ENCODE data around the gene ZNF281.

DNA sequence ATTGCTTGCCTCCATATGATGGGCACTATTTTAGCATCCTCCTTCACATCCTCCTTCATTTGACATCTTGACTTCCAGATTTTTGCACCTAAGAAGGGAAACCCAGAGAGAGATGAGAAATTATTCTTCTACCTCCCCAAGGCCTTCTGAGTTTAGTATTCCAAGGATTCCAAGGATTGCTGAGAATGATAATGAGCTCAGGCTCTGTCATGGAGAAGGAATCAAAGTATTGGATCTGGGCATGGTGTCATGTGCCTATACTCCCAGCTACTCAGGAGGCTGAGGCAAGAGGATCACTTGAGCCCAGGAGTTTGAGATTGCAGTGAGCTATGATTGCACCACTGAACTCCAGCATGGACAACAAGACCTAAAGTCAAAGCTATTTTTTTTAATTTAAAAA is 26.6 kb upstream of the ZNF281 start:
- TF ChIP-seq, protein P1, sequence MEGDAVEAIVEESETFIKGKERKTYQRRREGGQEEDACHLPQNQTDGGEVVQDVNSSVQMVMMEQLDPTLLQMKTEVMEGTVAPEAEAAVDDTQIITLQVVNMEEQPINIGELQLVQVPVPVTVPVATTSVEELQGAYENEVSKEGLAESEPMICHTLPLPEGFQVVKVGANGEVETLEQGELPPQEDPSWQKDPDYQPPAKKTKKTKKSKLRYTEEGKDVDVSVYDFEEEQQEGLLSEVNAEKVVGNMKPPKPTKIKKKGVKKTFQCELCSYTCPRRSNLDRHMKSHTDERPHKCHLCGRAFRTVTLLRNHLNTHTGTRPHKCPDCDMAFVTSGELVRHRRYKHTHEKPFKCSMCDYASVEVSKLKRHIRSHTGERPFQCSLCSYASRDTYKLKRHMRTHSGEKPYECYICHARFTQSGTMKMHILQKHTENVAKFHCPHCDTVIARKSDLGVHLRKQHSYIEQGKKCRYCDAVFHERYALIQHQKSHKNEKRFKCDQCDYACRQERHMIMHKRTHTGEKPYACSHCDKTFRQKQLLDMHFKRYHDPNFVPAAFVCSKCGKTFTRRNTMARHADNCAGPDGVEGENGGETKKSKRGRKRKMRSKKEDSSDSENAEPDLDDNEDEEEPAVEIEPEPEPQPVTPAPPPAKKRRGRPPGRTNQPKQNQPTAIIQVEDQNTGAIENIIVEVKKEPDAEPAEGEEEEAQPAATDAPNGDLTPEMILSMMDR (IDR thresholded peaks at IDR 0.05) = no peak
- TF ChIP-seq ZFX (IDR thresholded peaks at IDR 0.05; ENCODE audit: borderline replicate concordance) = no peak
